CD4-positive, alpha-beta memory T cell (primary cell): ENCODE measurements around the gene GALNS. TPM values are rescaled to one million over a fixed set of nuclear protein-coding genes. Genes with fewer than 3 reads are reported as not detected.

Experiments used
- CTCF ChIA-PET: fragments of 350-600 bp; sonication (Branson Sonifier 250); formaldehyde crosslinking; loops from one replicate; lab custom pipeline; 2021; ENCODE audit warnings: inconsistent platforms; ENCODE audit not compliant: partially characterized antibody; lab: Charles Lee
- POLR2A ChIA-PET: fragments of 350-600 bp; sonication (Branson Sonifier 250); formaldehyde crosslinking; loops from one replicate; lab custom pipeline; 2021; ENCODE audit not compliant: partially characterized antibody; lab: Charles Lee
- DNase-seq, 5 donors: peaks; one replicate each; pipeline versions ENCODE4 v3.0.0 to v3.0.0-alpha.2; 2020 to 2022; ENCODE audit warnings: mixed read lengths in 1 of 5
- H3K27ac ChIP-seq: one replicate; pipeline ENCODE4 v1.7.0; 2013; ENCODE audit warnings: low read depth, low read length
- H3K27me3 ChIP-seq: 2 replicates; pipeline ENCODE4 v1.7.0; 2013; ENCODE audit warnings: mild to moderate bottlenecking, low read length, moderate library complexity; ENCODE audit not compliant: insufficient read depth
- H3K36me3 ChIP-seq: 2 replicates; pipeline ENCODE4 v1.7.0; 2013; ENCODE audit warnings: mild to moderate bottlenecking, low read length, moderate library complexity; ENCODE audit not compliant: insufficient read depth
- H3K4me1 ChIP-seq: 2 replicates; pipeline ENCODE4 v1.7.0; 2013; ENCODE audit warnings: mild to moderate bottlenecking, low read length, moderate library complexity; ENCODE audit not compliant: insufficient read depth
- H3K4me3 ChIP-seq, 2 donors: one replicate each; pipeline ENCODE4 v1.7.0; 2013; ENCODE audit warnings: low read length in 2 of 2, mild to moderate bottlenecking in 1 of 2
- H3K9me3 ChIP-seq, 2 donors: one replicate each; pipeline ENCODE4 v1.7.0; 2013; ENCODE audit warnings: low read length in 2 of 2, control low read depth in 1 of 2; ENCODE audit not compliant: control insufficient read depth in 1 of 2
- H3K27ac Mint-ChIP-seq, 7 donors: one replicate each; pipeline ENCODE4 v1.8.0; 2020 to 2021; ENCODE audit warnings: mixed read lengths in 7 of 7, mild to moderate bottlenecking in 6 of 7, inconsistent platforms in 3 of 7, moderate library complexity in 3 of 7
- H3K27me3 Mint-ChIP-seq, 2 donors: one replicate each; pipeline ENCODE4 v1.8.0; 2020 to 2021; ENCODE audit warnings: mixed read lengths in 2 of 2
- H3K36me3 Mint-ChIP-seq, 2 donors: one replicate each; pipeline ENCODE4 v1.8.0; 2020 to 2021; ENCODE audit warnings: mixed read lengths in 2 of 2, inconsistent platforms in 1 of 2, mild to moderate bottlenecking in 1 of 2
- H3K4me1 Mint-ChIP-seq, 4 donors: one replicate each; pipeline ENCODE4 v1.8.0; 2020 to 2021; ENCODE audit warnings: mixed read lengths in 4 of 4, mild to moderate bottlenecking in 1 of 4
- H3K4me3 Mint-ChIP-seq, 8 donors: one replicate each; pipeline ENCODE4 v1.8.0; 2020 to 2021; ENCODE audit warnings: mixed read lengths in 8 of 8, mild to moderate bottlenecking in 7 of 8, moderate library complexity in 6 of 8, inconsistent platforms in 3 of 8
- H3K9me3 Mint-ChIP-seq, 8 donors: one replicate each; pipeline ENCODE4 v1.8.0; 2020 to 2021; ENCODE audit warnings: mixed read lengths in 8 of 8, mild to moderate bottlenecking in 5 of 8, inconsistent platforms in 3 of 8, moderate library complexity in 1 of 8
- intact Hi-C: fragments of 100-400 bp; cut with micrococcal nuclease; formaldehyde crosslinking; loops from one replicate; pipeline ENCODE4 v1.15.1; 2023
- polyA plus RNA-seq, 2 donors: library from polyadenylated mRNA; unstranded; fragments of 300-500 nt; fragmentation: Illumina TruSeq; gene quantifications; one replicate each; pipeline ENCODE4 v1.2.3, GENCODE V29; 2021
- total RNA-seq, 2 experiments: library from RNA; stranded (reverse); gene quantifications; one replicate each; pipeline ENCODE4 v1.2.3, GENCODE V29; 2021

The GALNS gene
- total and polyA plus RNA-seq, 4 experiments from 2014 or later: 5.6 to 65.7 (median 33.7) TPM

DNA sequence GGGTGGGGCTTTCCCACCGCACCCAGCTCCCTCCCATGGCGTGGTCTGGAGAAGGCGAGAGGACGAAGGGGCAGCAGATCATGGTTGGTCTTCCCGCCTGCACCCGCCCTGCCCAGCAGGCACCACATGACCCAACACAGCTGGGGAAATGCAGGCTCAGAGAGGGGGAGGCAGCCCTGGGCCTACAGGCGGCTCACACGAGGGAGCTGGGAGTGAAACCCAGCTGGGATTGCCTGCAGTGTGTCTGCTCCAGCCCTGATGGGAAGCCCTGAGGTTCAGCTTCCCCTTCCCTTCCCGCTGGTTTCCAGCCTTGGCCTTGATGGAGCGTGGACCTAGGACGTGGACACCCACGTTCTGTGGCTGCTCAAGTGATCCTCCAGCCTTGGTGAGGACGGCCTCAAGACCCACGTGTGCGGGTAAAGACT, 29.7 kb upstream of the GALNS start:
- intact Hi-C loops: no loop called here
- Histone ChIP-seq H3K27me3 (no peaks in the 10 kb centered on the region), H3K36me3 (no peaks in the 10 kb centered on the region), H3K4me1 (no peaks in the 10 kb centered on the region), H3K4me3 (no peak overlapping the region), H3K9me3 (no peaks in the 10 kb centered on the region), H3K27ac (no peak overlapping the region)
- Mint-ChIP-seq H3K27ac (no peak overlapping the region), H3K4me1 (peaks cover 2 to 6% (median 4%) of the 10 kb centered on the region in 4 donors), H3K36me3 (no peaks in the 10 kb centered on the region), H3K4me3 (no peak overlapping the region), H3K27me3 (no peaks in the 10 kb centered on the region), H3K9me3 (peaks cover 0 to 1% (median 0%) of the 10 kb centered on the region in 8 donors)
- POLR2A ChIA-PET: no interaction called here
- CTCF ChIA-PET: no interaction called here
- DNase-seq: no peak

DNA sequence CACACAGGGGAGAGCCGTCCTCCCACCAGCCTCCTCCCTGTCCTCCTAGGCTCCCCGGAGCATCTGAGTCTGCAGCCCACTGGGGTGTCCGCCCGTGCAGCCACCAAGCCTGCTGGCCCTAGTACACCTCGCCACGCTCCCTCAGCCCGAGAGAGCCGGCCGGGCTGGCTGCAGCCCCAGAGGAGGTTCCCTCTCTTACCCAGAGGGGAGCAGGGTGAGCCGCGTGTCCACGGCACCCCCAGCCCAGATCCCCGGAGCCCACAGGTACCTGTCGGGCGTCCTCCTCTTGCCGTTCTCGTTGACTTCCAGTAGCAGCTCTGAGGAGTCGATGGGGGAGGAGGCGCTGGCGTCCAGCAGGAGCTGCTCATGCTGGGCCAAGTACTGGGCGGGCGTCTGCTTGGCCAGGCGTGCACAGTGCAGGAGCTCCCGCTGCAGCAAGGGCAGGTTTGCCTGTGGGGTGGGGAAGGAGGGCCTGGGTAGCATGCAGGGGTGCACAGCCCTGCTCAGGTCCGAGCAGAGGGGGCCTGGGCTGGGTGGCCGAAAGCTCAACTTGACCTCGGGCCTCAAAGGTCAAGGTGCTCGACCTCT, 29.0 kb upstream of the GALNS start:
- H3K36me3 Mint-ChIP-seq: no peaks in the 10 kb centered on the region
- POLR2A ChIA-PET: no interaction called here
- intact Hi-C loops: no loop called here

DNA sequence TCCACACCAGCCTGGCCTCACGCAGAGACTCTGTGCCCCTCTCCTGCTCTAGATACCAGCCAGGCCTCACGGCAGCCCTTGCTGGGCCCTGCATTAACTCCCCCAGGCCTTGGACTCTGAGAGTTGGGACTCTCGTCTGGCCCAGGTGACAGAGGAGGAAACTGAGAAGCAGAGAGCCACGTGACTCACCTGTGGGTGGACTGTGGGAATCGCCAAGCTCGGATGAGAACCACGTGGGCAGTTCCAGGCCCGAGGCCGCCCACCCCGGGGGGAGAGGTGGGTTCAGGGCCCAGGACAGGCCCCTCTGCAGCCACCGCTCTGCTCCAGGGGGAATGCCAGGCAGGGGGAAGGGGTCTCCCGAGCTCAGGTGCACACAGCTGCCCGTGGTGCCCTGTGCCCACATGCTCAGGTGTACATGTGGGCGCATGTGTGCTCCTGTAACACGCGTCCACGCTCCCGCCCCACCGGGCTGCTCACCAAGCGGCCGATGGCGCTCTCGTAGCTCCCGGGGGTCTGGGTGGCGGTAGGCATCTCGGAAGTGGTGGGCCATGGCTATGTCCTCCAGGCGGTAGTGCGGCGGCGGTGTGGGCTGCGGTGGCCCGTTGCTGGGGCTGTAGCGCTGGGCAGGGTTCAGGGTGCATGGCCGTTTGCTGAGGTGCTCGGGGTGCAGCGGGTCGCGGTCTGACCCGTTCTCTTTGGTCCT, 28.0 kb upstream of the GALNS start:
- H3K9me3 ChIP-seq: no peaks in the 10 kb centered on the region
- no peak for DNase-seq
- Mint-ChIP-seq H3K4me3 (no peak overlapping the region), H3K4me1 (peaks cover 2 to 6% (median 4%) of the 10 kb centered on the region in 4 donors), H3K9me3 (peaks cover 0 to 1% (median 0%) of the 10 kb centered on the region in 8 donors), H3K27me3 (no peaks in the 10 kb centered on the region), H3K27ac (no peak overlapping the region), H3K36me3 (no peaks in the 10 kb centered on the region)
- H3K4me1 ChIP-seq: no peaks in the 10 kb centered on the region
- intact Hi-C loops: no loop called here
- ChIA-PET POLR2A (no interaction called here), CTCF (no interaction called here)
- H3K4me3 ChIP-seq: no peak overlapping the region
- no peaks in the 10 kb centered on the region for H3K36me3 ChIP-seq
- H3K27me3 ChIP-seq: no peaks in the 10 kb centered on the region
- H3K27ac ChIP-seq: no peak overlapping the region

More for the DNA sequence above, 29.0 kb upstream of the GALNS start:
- no peaks in the 10 kb centered on the region for H3K9me3 ChIP-seq
- CTCF ChIA-PET: no interaction called here
- no peak overlapping the region for H3K27ac ChIP-seq
- H3K27me3 ChIP-seq: no peaks in the 10 kb centered on the region
- H3K4me3 Mint-ChIP-seq: no peak overlapping the region
- peaks cover 2 to 6% (median 4%) of the 10 kb centered on the region in 4 donors for H3K4me1 Mint-ChIP-seq
- H3K27me3 Mint-ChIP-seq: no peaks in the 10 kb centered on the region
- no peak for DNase-seq
- no peaks in the 10 kb centered on the region for H3K36me3 ChIP-seq
- H3K4me1 ChIP-seq: no peaks in the 10 kb centered on the region
- H3K9me3 Mint-ChIP-seq: peaks cover 0 to 1% (median 0%) of the 10 kb centered on the region in 8 donors
- no peak overlapping the region for H3K4me3 ChIP-seq
- no peak overlapping the region for H3K27ac Mint-ChIP-seq

DNA sequence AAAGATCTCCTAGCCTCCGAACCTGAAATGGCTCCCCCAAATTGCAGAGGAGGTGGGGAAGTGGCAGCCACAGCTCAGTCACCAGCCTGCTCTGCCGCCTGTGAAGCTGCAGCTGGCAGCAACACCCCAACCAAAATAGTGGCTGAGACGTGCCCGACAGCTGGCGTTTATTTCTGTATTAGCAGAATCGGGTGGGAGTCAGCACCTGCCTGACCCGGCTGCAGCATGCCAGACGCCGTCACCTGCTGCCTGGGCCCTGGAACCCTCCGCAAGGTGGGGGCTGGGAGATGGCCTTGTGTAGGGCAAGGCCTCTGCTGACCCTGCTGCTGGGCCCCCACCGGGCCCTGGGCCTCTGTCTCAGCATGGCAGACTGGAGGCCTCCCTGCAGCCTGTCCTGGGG, 27.2 kb upstream of the GALNS start:
- H3K27me3 Mint-ChIP-seq: no peaks in the 10 kb centered on the region
- Histone ChIP-seq H3K27me3 (no peaks in the 10 kb centered on the region), H3K36me3 (no peaks in the 10 kb centered on the region), H3K27ac (no peak overlapping the region), H3K9me3 (no peaks in the 10 kb centered on the region), H3K4me1 (no peaks in the 10 kb centered on the region), H3K4me3 (no peak overlapping the region)
- no peaks in the 10 kb centered on the region for H3K36me3 Mint-ChIP-seq
- no peak overlapping the region for H3K4me3 Mint-ChIP-seq
- DNase-seq: no peak
- ChIA-PET POLR2A (no interaction called here), CTCF (no interaction called here)
- peaks cover 0 to 1% (median 0%) of the 10 kb centered on the region in 8 donors for H3K9me3 Mint-ChIP-seq
- H3K27ac Mint-ChIP-seq: no peak overlapping the region
- intact Hi-C loops: no loop called here
- H3K4me1 Mint-ChIP-seq: peaks cover 2 to 6% (median 4%) of the 10 kb centered on the region in 4 donors

DNA sequence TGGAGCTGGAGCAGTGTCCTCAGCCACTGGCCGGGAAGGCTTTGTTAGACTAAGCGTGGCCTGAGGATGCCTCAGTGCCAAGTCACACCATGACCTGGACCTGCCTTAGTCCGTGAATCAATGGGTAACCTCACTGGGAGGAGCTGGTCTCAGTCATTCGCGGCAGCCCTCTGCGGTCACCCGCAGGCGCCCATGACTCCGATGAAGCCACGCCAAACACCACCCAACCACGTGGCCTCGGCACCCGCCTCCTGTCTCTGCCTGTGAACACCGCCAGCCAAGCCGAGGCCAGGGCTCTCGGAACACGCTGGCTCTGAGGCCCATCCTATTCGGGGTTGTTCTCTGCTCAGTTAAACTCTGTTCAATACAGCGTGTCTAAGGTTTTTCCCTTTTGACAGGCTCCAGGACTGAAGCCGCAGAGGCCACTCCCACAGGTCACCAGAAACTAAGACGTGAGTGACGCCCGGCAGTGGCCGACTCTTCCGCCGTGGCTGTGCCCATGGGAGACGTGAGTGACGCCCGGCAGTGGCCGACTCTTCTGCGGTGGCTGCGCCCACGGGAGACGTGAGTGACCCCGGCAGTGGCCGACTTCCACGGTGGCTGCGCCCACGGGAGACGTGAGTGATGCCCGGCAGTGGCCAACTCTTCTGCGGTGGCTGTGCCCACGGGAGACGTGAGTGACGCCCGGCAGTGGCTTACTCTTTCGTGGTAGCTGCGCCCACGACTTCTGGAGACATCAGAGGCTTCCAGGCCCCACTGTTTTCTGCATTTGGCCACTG, 26.6 kb upstream of the GALNS start:
- peaks cover 2 to 6% (median 4%) of the 10 kb centered on the region in 4 donors for H3K4me1 Mint-ChIP-seq
- DNase-seq: no peak
- H3K4me3 ChIP-seq: no peak overlapping the region
- no peaks in the 10 kb centered on the region for H3K27me3 Mint-ChIP-seq
- no peaks in the 10 kb centered on the region for H3K36me3 ChIP-seq
- H3K4me3 Mint-ChIP-seq: no peak overlapping the region
- H3K27me3 ChIP-seq: no peaks in the 10 kb centered on the region
- H3K9me3 ChIP-seq: no peaks in the 10 kb centered on the region
- no peak overlapping the region for H3K27ac Mint-ChIP-seq
- POLR2A ChIA-PET: no interaction called here
- intact Hi-C loops: no loop called here
- H3K36me3 Mint-ChIP-seq: no peaks in the 10 kb centered on the region
- H3K9me3 Mint-ChIP-seq: peaks cover 0 to 1% (median 0%) of the 10 kb centered on the region in 8 donors
- CTCF ChIA-PET: no interaction called here
- no peaks in the 10 kb centered on the region for H3K4me1 ChIP-seq
- no peak overlapping the region for H3K27ac ChIP-seq

DNA sequence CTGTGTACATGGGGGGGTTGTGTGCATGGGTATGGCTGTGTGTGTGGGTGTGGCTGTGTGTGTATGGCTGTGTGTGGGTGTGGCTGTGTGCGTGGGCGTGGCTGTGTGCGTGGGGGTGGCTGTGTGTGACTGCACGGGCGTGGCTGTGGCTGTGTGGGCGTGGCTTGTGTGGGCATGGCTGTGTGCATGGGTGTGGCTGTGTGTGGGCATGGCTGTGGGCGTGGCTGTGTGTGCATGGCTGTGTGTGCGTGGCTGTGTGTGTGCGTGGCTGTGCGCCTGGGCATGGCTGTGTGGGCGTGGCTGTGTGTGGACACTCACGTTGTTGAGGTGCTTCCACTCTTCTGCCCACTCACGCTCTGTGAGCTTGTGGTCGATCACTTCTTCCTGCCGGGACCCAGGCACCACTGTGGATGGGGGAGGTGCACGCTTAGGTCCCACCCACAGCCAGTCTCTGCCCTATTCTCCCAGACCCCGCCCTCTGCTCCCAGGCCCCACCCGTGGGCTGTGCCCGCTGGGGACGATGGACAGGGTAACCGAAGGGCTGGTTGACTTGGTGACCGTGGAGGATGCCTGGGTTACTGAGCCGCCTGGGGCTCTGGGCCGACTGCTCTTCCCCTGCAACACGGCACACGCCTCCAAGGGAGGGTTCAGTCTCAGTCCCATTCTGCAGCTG, 25.7 kb upstream of the GALNS start:
- H3K4me1 ChIP-seq: no peaks in the 10 kb centered on the region
- ChIA-PET CTCF (no interaction called here), POLR2A (no interaction called here)
- no peak overlapping the region for H3K4me3 ChIP-seq
- Mint-ChIP-seq H3K27ac (no peak overlapping the region), H3K27me3 (no peaks in the 10 kb centered on the region), H3K9me3 (peaks cover 0 to 1% (median 0%) of the 10 kb centered on the region in 8 donors), H3K4me3 (peak overlapping the region in 1 of 8 donors; percentile 61), H3K36me3 (no peaks in the 10 kb centered on the region), H3K4me1 (peaks cover 2 to 6% (median 4%) of the 10 kb centered on the region in 4 donors)
- intact Hi-C loops: no loop called here
- no peaks in the 10 kb centered on the region for H3K27me3 ChIP-seq
- no peak overlapping the region for H3K27ac ChIP-seq
- no peaks in the 10 kb centered on the region for H3K36me3 ChIP-seq
- peak in 1 of 5 donors; percentile 12 for DNase-seq
- H3K9me3 ChIP-seq: no peaks in the 10 kb centered on the region
